ENCODE results near the gene HAUS8.
"Not testable (repeated sequence)": the region's sequence is repeated elsewhere in the genome, so short reads cannot be mapped to it uniquely, and the experiment has no call there.

DNA sequence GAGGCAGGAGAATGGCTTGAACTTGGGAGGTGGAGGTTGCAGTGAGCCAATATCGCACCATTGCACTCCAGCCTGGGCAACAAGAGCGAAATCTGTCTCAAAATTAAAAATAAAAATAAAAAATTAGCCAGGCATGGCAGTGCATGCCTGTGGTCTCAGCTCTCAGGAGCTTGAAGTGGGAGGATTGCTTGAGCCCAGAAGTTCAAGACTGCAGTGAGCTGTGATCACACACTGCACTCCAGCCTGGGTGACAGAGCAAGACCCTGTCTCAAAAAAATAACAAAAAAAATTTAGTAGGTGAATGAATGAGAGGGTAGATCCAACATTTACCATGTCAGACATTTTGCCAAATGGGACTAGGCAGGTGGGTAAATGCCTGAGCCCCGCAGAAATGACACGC is 31.7 kb upstream of the HAUS8 start:
- TF ChIP-seq, protein P1, sequence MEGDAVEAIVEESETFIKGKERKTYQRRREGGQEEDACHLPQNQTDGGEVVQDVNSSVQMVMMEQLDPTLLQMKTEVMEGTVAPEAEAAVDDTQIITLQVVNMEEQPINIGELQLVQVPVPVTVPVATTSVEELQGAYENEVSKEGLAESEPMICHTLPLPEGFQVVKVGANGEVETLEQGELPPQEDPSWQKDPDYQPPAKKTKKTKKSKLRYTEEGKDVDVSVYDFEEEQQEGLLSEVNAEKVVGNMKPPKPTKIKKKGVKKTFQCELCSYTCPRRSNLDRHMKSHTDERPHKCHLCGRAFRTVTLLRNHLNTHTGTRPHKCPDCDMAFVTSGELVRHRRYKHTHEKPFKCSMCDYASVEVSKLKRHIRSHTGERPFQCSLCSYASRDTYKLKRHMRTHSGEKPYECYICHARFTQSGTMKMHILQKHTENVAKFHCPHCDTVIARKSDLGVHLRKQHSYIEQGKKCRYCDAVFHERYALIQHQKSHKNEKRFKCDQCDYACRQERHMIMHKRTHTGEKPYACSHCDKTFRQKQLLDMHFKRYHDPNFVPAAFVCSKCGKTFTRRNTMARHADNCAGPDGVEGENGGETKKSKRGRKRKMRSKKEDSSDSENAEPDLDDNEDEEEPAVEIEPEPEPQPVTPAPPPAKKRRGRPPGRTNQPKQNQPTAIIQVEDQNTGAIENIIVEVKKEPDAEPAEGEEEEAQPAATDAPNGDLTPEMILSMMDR (IDR thresholded peaks at IDR 0.05; ENCODE audit: poor library complexity, severe bottlenecking): not testable (repeated sequence)
- TF ChIP-seq POLR2AphosphoS5 (IDR thresholded peaks at IDR 0.05); EP300 (conservative IDR thresholded peaks at IDR 0.05; ENCODE audit: poor library complexity, severe bottlenecking): not testable (repeated sequence)
- TF ChIP-seq, protein P2, sequence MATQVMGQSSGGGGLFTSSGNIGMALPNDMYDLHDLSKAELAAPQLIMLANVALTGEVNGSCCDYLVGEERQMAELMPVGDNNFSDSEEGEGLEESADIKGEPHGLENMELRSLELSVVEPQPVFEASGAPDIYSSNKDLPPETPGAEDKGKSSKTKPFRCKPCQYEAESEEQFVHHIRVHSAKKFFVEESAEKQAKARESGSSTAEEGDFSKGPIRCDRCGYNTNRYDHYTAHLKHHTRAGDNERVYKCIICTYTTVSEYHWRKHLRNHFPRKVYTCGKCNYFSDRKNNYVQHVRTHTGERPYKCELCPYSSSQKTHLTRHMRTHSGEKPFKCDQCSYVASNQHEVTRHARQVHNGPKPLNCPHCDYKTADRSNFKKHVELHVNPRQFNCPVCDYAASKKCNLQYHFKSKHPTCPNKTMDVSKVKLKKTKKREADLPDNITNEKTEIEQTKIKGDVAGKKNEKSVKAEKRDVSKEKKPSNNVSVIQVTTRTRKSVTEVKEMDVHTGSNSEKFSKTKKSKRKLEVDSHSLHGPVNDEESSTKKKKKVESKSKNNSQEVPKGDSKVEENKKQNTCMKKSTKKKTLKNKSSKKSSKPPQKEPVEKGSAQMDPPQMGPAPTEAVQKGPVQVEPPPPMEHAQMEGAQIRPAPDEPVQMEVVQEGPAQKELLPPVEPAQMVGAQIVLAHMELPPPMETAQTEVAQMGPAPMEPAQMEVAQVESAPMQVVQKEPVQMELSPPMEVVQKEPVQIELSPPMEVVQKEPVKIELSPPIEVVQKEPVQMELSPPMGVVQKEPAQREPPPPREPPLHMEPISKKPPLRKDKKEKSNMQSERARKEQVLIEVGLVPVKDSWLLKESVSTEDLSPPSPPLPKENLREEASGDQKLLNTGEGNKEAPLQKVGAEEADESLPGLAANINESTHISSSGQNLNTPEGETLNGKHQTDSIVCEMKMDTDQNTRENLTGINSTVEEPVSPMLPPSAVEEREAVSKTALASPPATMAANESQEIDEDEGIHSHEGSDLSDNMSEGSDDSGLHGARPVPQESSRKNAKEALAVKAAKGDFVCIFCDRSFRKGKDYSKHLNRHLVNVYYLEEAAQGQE (IDR thresholded peaks at IDR 0.05; ENCODE audit: borderline replicate concordance): not testable (repeated sequence)

Measured in neural cell (in vitro differentiated cells).